DMS53 treated with DMSO at 0.1 percent for 48 hours (cell line): Measurements from ENCODE around the gene FDX1.

Experiments used
- DNase-seq: peaks from one replicate; lab custom pipeline; 2025; ENCODE audit not compliant: unreplicated experiment; lab: John Stamatoyannopoulos, UW

Gene FDX1

DNA sequence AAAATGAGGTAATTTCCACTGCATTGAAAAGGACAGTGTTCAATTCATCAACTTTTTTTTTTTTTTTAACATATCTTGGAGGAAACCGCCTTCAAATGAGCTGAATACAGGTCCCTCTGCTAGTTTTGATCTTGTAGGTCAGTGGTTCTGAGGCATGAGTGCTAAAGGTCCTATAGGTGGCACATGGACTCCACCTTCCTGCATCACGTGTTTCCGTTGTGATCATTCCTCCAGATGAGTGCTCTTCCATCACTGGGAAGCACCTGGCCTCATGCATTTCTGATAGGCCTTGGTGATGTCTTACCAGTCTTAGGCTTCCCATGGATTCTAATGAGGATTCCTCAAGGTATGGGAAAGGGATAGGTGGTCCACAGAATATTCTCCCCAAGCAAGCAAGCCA, 37.8 kb downstream of the FDX1 start:
- no peak for DNase-seq

DNA sequence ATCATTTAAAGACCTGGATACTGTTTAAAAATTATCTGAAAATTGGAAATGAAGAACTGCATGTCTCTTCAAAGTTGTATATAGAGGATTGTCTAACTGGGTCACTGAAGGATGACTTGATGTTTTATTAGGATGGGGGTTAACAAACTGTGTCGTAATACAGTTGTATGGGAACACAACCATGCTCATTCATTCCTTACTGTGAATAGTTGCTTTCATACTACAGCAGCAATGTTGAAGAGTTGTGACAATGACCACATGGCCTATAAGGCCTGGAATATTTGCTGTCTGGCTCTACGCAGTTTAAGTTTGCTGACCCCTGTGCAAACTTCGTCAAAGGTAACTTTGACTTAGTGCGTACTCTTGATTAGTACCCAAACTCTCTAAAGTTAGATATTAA, 38.4 kb downstream of the FDX1 start:
- no peak for DNase-seq

DNA sequence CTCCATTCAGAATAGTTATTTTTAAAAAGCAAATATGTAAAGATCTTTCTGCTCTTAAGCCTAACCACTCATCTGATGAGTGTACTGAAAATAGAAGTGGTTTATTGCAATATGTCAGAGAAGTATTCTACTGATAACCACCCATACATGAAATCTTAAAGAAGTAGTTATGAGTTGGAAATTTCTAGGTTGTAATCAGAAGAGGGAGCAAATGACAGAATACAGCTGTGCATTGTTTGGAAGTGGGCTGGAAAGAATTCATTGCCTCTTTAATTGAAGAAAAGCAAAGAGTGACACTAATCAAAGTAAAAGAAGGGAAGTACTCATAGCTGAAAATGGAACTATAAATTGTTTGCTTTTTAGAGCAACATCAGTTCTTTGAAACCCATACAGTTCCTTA, 39.4 kb downstream of the FDX1 start:
- no peak for DNase-seq

DNA sequence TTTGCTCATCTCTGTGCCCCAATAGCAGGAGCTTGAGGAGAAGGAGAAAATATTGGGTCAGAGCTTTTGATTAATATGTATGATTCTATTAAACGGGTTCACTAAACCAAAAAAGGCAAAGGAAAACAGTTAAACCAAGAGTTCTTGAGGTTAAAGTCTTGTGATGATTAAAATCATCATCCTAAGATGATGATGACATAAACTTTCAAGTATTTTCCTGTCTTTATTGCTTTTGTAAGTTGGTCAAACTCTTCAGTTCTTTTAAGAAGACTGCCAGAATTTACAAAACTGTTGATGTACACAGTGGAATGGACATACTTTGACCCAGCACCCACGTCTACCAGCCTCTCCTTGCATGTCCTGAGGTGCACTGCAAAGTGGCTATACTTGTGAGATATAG, 41.0 kb downstream of the FDX1 start:
- DNase-seq, result no peak

DNA sequence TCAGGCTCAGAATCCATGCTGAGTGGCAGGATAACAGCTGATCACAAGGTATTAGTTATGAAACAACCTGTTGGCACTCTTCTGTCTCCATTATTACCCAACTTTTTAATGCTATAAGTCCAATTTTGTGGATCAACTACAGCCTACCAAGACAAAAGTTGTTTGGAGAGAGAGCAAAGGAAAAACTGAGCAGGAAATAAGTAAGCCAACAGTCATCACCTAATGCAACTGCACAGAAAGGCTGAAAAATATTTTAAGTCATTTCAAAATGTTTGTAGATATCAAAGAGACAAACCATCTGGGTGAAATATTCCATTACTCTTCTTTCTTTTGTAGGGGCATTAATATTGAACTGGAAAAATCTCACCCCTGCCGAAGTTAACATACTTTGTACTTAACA, 41.6 kb downstream of the FDX1 start:
- no peak for DNase-seq

DNA sequence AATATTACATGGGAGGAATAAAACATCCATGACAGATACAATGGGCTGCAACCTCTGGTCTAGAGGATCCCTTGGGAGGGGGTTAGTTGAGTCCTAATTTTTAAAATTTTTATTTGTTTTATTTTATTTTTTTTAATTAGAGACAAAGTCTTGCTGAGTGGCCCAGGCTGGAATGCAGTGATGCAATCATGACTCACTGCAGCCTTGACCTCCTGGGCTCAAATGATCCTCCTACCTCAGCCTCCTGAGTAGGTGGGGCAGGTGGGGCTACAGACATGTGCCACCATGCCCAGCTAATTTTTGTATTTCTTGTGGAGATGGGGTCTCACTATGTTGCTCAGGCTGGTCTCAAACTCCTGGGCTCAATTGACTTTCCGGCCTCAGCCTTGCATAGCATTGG, 43.1 kb downstream of the FDX1 start:
- DNase-seq, result no peak

DNA sequence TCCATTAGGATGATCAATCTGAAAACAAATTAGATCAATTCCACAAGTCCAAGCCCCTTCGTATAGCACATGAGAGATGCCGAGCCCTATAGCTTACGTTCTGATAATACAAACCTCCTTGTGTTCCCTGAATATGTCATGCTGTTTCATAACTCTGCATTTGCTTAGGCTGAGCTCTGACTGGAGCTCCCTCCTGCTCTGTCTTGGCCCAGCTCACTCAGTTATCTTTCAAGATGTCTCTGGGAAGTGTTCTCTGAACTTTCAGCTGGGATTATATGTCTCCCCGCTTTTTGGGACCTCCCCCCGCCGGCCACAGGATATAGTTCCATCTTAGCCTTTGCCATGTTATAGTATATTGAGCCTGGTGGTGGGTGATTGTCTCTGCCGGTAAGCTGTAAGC, 44.0 kb downstream of the FDX1 start:
- no peak for DNase-seq

DNA sequence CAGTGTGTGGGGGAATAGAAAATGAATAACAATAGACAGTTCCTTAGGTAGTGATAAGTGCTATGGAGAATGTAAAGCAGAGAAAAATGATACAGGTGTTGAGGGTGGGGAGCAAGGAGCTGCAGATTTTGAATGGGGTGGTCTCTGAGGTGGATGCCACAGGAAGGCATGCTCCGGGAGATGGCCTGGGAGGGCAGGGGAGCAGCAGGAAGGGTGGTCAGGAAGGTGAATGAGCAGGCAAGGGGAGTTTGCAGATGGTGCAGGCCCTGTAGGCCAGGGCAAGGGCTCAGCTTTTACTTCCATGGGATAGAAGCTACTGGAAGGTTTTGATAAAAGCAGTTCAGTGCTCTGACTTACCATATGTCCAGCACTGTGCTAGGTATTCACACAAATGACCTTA, 44.8 kb downstream of the FDX1 start:
- DNase-seq, result no peak

DNA sequence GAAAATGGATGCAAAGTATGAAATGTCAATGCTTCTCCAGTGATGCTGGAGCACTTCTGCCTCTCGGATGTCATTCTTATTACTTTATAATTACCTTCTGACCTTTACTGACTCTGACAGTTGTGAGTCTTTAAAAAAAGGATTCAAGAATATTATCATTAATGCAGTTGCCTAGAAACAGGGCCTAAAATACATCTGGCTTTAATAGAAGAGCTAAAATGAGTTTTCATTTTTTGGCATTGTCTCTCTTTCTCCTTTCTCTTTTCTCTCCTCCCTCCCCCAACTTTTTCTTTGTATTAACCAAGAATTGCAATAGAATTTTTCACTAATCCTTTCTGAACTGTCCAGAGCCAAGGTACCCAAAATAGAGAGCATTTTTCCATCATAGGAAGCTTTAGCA, 45.9 kb downstream of the FDX1 start:
- no peak for DNase-seq

DNA sequence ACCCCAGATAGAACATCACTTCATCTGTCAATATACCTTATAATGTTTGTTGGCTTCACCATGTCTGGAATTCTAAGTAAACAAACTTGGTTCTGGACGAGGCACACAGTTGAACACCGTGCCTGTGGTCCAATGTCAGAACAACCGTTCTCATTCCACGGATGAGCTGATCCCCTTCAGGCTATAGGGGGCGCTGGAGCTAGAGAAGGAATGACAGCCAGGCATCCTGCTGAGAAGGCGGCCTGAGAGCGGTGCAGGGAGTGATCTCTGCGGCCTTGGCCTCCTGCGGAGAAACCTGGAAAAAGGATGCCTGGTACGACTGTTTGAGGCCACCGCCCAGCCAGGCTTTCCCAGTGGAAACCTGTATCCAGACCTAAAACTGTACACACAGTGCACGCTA, 48.7 kb downstream of the FDX1 start:
- no peak for DNase-seq

DNA sequence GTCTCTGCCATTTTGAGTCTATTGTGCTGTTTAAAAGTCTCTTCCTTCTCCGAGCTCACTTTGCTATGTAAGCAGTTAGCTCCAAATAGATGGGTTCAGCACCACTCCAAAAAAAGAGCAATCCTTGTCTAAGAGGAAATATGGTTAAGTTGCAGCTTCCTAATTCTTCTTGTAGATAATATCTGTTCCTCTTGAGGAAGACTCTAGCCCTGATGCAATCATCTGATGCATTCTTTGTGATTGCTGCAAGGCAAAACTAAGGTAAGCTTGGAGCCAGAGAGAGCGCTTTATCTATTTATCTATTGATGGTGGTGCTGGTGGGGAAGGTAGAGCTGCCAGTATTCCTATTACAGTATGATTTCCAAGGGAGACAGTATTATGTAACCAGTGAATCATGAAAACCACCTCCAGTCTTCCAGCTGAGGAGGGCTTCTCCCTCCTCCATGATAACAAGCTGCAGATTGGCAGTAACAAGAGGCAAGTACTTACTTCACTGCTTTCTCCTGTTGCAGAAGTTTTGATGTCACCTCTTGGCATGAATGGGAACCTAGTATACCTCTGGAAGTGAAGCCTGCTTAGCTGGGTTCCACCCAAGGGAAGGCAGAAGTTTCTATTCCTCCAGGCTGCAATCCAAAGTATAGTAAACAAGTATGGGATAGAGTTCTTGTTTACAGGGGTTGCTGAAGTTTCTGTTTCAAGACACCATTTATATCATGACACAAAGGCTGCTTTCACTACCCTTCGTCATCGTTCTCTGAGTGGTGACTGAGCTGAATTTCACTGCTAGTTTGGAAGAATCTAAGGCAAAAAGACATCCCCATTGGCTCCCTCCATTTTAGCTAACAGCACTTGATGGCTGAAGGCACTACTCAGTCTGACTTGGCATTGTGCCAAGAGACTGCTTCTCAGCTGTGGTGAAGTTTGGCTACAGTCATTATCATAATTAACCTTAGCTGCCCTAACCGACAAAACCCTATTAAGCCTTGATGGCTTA, 49.7 kb downstream of the FDX1 start:
- no peak for DNase-seq

DNA sequence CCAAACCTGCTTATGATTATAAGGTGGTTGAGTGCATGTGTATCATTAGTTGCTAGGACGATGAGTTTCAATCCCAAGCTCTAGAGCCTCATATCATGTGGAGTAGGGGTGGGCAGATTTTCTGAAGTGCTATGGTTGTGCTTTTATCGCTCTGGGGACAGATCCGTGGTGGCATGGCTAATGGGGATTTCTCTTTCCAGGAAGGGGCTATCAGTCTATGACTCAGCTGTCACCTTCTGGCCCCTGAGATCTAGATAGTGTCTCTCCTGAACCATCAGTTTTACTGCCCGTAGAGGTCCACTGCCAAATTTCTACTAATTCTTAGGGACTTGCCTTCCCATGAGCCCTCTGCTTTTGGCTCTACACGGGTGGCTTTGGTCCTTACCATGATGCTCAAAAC, 51.8 kb downstream of the FDX1 start:
- no peak for DNase-seq

DNA sequence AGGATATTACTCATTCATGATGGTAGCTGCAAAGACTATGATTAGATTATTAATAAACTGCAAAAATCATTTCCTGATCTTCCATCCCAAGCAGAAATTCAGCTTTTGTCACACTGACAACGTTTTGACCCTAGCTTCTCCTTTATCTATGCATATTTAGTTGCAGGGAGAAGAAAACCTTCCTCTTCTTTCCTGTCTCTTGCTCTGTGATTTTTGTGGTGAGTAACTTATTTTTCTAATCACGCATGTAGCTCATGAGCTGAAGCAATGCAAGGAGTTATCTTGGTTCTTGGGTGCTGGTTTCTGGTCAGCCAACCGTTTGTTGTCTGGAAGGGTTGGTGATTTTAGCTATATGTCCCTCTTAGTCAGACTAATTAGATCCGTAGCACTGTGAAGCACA, 56.4 kb downstream of the FDX1 start:
- no peak for DNase-seq

DNA sequence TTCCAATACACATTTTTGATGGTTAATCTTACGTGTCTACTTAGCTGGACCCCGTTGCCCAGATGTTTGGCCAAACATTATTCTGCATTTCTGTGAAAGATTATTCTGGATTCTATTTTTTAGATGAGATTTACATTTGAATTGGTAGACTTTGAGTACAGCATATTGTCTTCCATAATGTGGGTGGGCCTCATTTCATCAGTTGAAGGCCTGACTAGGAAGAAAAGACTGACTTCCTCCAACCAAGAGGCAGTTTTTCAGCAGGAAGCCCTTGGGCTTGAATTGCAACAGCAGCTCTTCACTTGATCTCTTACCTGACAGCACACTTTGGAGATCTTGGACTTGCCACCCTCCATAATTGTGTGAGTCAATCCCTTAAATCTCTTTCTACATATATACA, 58.7 kb downstream of the FDX1 start:
- DNase-seq, result no peak

DNA sequence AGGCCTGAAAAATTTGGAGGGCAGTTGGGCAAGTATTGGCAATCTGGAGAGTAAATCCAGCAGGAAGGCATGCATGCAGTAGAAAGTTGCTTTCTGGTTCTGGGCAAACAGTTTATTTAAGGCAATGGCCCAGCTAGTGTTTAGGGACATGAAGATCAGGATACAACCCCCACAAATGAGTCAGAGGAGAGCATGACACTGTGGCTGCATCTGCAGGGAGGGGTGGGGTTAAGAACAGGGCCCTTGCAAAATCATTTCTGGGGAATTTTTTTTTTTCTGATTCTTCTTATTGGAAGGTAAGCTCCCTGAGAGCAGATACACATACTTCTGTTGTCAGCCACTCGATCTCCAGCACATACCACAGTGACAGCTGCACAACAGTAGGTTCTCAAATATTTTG, 61.1 kb downstream of the FDX1 start:
- no peak for DNase-seq

DNA sequence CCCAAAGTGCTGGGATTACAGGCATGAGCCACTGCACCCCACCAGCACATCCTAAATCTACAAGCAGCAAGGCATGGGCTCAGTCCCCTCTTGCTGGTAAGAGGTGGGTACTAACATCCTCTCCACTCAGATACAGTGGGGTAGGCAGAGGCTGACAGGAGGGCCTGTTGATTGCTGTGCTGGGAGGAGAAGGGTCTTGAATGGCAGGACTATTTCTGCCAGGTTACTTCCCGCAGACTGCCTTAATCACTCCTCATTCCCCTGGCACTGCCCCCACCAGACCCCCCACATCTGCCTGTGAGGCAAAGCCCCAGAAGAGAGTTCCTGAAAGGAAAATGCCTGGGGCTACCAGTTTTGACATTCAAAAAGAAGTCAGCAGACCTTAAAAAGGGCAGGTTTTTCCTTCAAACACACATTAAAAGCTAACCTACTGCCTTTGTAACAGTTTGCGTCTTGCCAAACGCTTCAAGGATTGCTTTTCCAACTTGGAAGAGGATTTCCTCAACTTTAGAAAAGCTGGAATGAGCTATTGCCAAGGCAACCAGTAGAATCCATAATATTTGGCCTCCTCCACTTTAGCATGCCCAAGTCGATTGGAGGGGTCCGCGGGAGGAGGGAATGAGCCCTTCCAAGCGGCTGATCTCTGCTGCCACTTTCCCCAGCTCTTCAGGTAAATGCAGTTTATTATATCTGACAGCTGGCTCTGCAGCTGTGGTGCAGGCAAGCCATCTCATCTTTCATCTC, 62.0 kb downstream of the FDX1 start:
- DNase-seq, result no peak

DNA sequence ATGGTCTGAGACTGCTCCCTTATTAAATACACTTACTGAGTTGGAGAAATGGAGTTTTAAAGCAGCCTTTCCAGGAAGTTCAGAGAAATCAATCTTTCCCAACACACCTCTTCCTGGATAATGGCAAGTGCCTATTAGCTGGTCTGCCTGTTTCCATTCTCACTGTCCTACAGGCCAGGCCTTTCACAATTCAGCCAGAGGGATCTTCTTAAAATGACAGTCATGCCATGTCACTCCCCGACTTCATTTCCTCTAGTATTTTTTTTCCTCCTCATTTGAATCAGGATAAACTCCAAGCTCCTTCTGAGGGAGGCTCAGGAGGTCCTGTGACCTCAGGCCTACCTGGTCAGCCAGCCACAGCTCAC, 62.6 kb downstream of the FDX1 start:
- no peak for DNase-seq

DNA sequence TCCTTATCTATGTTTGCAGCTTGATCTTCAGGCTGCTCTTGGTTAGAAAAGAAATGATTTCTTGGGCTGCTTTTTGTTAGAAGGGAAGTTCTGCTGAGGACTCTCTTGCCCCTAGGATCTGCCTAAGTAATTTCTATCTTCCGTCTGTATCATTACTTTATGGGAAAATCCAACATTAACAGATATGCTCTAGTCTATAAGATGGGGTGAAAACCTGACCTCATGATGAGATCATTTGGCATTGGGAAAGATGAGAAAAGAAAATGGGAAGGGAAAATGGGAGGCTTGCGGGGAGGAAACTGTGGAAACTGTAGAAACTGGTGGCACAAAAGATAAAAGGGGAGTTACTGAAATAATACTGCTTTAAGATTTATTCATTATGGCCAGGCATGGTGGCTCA, 63.6 kb downstream of the FDX1 start:
- no peak for DNase-seq

DNA sequence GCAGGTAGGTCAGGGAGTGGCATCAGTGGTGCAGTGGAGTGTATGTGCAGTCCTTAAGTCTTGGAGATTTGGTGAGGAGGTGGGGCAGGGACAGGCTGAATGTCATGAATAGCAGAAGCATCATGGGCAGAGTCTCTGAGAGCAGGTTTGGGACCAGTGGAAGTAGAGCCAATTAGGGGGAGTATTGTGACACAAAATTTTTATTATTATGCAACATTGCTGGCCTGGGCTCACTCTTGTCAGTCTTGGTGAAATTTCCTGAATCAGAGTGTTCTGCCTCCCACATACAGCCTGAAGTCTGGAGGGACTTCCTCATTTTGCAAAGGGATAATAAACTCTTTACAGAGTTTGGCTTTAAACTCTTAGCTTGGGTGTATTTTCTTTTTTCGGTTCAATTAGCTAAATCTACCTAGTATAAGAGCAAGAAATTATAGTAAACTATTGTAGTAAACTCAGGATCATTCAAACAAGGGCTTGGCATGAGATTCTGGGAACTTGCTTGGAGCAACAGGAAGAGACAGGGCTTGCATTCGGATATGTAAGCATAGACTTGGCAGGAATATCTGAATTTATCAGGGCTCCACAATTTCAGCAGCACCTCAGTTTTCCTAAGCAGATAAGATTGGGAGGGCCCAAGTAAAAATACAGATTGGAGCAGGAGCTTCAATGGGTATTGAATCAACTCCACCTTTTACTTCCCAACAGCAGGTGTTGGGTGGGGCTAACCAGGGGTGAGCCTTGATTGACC, 67.7 kb downstream of the FDX1 start:
- no peak for DNase-seq

DNA sequence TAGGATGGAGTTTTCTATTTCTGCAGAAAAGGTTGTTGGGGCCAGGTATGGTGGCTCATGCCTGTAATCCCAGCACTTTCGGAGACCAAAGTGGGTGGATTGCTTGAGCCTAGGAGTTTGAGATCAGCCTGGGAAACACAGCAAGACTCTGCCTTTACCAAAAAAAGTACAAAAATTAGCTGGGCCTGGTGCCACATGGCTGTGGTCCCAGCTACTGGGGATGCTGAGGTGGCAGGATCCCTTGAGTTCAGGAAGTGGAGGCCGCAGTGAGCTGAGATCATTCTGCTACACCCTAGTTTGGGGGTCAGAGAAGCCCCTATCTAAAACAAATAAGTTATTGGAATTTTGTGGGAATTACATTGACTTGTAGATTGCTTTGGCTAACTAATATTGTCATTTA, 71.7 kb downstream of the FDX1 start:
- DNase-seq, result no peak

DNA sequence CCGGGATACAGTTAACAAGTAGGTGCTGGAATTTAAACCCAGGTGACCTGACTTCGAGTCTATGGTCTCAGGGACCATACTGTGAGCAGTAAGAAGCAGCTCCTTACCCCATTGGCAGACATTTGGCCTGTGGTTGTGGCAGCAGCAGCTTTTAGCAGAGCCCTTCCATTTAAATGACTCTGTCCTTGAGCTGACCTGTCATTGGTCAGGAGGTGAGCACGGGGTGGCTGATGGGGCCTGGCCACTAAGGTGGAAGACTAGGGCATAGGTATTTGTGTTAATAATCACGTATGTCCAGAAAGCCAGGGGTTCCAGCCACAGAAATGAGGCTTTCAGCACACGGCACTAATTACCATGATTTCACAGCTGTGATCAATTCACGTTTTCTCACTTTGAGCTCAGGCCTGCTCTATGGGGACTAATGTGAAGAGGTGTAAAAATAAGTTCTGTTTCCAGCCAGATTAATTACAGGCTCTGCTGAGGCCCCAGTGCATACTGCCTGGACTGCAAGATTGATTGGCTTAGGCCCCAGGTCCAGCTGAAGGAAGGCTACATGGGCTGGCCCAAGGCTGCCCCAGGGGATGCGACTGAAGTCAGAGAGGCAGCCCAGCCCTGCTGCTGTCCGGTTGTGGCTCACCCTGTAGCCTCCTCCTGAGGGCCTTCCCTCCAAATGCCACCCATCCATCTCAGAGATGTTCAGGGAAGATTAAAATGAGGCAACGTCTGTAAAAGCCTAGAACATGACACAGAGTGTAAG, 76.0 kb downstream of the FDX1 start:
- no peak for DNase-seq
